Endometrial microvascular endothelial cells (primary cell): ENCODE measurements around the gene RAD51AP2. TPM values are rescaled to one million over a fixed set of nuclear protein-coding genes. Genes with fewer than 3 reads are reported as not detected.
"Not testable (repeated sequence)": the region's sequence is repeated elsewhere in the genome, so short reads cannot be mapped to it uniquely, and the experiment has no call there.

Experiments
- in situ Hi-C: cut with HindIII; loops from 2 replicates; pipeline ENCODE4 v1.10.0; 2017; ENCODE audit warnings: low sequenced_read_pairs, low pct_unique_long_range_greater_than_20kb; ENCODE audit errors: inconsistent ontology term
- total RNA-seq: library from RNA; depleted of rRNA; stranded (reverse); fragments of >200 nt; gene quantifications from one replicate; pipeline ENCODE4 v1.2.3, GENCODE V29; 2015; ENCODE audit errors: inconsistent ontology term

Gene RAD51AP2
- total RNA-seq = not detected

DNA sequence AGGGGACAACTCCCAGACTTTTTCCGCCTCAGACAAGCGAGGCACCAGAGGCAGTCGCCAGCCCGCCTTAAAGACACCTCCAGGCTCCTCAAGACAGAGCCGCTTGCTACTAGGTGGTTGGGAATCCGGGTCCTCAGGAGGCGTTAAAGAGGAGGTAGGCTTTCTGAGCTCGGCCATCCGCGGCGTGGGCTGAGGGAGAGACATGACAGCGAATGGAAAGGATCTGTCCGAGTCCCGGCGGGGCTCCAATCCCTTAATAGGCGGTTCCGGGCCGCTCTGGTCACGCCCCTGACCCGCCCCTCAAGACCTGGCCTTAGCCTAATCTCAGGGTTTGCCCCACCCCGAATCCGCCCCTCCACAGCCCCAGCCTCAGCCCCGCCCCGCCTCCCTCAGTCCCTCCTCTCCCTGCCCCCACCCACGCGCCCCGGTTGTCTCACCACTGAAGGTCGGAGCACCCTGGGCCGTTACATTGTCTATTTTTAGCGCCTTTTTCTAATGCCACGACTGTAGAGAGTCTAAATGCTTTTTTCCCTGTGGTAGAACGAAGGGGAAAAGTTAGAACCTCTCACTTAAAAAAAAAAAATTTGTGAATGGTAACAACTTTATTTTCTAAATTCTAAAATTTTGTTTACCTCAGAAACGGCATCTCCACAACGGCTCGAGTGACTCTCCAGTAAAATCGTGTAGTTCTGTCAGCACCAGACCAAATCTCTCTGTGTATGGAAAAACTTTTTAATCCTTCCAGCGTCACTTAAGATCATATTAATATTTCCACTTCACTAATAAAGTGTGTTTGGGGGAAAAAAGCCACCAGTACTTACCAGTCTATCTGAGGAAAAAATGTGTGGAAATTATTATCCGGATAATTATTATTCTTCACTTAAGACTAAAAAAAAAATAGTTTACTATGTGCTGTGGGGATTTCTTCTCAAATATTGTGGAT is at the start of gene RAD51AP2:
RAD51AP2 (minus strand) TSS at position 229 of the 943 bp plus-strand sequence; CDS start at position 204, 25 bp downstream.
- in situ Hi-C loops = no loop called here

DNA sequence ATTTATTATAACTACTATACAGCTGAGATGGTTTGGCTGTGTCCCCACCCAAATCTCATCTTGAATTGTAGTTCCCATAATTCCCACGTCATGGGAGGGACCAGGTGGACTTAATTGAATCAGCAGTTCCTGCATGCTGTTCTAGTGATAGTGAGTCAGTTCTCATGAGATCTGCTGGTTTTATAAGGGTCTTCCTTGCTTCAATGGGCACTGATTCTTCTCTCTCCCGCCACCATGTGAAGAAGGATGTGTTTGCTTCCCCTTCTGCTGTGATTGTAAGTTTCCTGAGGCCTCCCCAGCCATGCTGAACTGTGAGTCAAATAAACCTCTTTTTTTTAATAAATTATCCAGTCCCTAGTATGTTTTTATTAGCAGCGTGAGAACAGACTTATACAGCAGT is 47.5 kb upstream of the RAD51AP2 start:
- in situ Hi-C loops = not testable (repeated sequence)

DNA sequence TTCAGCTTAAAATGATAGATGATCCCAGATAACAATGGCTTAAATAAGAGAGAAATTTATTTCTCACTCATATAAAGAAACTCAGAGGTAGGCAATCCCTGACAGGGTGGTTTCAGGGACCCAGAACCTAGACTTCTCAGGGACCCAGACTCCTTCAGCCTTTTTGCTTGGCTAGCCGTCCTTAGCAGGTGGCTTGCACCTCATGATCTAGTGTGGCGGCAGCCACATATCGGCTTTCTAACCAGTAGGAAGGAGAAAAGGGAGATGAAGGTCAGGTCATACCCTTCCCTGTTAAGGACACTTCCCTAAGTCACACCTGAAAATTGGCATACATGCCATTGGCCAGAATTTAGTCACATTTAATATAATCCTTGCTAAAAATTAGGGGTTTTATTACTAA is 40.6 kb upstream of the RAD51AP2 start:
- in situ Hi-C loops = no loop called here

DNA sequence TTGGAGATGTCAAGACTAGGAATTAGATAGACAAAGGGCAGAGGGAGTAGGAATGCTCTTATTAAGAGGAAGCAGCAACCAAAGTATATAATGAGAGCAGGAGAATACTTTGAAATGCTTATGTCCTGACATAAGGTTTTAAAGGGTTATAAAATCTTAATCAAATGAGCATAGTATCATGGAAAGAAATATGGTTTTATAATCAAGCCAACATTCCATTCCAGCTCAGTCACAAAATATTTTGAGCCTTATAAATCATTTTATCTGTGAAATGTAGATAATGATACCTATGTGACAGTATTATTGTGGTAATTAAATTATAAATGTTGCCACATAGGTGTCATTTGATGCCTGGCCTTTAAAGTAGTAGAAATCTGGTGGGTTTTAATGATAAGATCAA is 39.8 kb upstream of the RAD51AP2 start:
- in situ Hi-C loops = no loop called here

DNA sequence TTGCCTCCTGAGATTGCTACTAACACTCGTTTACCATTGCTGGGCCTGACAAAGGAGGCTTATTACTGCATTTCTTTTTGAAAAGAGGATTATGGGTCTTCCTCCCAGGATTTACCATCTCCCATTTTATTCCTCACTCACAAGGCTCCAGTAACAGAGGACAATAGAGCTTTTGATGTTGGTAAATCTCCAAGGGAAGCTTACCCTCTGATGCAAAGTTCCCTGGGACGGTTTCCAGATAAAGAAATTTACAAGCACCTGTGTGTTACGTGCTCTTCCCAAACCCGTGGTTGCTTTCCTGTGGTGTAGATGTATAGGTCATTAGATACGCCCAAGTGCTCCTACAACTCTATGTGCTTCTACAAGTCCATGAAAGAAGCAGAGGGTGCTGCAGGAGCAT is 39.4 kb upstream of the RAD51AP2 start:
- in situ Hi-C loops = no loop called here

DNA sequence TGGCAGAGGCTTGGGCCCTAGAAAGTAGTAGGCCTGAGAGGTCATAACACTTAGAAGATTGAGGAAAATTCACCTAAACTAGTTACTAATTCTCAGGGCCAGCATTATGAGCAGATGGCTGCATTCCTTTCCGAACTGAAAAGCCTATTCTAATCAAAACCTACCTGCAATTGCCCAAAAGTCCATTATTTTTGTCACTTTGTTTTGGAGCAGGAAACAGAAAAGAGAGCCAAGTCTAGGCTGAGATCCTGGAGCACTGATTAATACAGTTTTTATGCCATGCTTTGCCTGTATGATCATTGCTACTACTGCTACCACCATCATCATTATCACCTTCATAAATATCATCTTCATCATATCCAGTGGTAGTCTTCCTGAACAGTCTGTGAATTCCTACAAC is 36.9 kb upstream of the RAD51AP2 start:
- in situ Hi-C loops = no loop called here

DNA sequence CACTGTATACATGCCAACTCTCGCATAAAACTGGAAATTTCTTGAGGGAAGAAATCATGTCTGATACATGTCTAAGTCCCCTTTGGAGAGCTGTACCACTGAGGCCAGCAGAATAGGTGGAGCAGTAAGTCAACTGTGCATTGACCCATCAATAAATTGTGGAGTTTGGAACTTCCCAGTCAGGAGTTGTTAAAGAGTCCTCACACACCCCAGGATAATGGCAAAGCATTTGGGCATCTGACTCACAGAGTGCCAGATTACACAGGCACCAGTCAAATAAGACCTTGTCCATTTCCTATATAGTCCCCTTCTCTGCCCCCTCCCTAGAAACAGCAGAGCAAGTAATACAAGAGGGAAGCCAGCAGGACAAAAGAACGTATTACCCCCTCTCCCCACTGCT is 32.7 kb upstream of the RAD51AP2 start:
- in situ Hi-C loops = no loop called here

DNA sequence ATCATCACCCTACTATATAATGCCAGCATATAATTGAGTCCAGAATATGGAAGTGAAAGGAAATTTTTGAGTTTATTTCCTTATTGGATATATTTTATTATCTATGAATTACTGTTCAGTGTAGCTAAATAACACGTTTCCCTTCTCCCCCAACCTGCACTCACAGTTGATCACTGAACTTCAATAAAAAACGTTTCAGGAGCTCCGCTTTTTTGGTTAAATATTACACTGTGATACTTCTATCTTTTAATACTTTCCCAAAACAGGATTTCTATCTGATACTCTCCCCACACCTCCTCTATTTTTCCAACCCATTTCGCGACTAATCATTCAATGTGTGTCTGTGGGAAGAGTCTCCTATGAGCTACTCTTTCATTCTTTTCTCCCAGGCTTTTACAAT is 29.5 kb upstream of the RAD51AP2 start:
- in situ Hi-C loops = no loop called here

DNA sequence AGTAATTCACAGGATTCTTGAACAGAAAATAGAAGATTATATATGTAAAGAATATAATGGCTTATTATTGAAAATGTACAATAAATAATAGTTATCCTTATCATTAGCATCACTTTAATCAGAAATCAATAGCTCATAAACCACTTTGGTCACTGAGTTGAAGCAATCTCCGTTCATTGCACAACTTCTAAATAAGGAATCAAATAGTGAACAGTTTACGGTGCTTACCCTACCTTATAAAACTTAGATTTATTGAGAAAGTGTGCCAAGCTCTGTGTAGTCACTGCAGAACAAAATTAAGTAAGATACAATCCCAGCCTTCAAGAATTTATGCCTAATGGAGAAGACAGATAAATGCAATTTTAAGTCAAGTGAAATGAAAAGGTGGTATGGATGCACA is 29.0 kb upstream of the RAD51AP2 start:
- in situ Hi-C loops = no loop called here

DNA sequence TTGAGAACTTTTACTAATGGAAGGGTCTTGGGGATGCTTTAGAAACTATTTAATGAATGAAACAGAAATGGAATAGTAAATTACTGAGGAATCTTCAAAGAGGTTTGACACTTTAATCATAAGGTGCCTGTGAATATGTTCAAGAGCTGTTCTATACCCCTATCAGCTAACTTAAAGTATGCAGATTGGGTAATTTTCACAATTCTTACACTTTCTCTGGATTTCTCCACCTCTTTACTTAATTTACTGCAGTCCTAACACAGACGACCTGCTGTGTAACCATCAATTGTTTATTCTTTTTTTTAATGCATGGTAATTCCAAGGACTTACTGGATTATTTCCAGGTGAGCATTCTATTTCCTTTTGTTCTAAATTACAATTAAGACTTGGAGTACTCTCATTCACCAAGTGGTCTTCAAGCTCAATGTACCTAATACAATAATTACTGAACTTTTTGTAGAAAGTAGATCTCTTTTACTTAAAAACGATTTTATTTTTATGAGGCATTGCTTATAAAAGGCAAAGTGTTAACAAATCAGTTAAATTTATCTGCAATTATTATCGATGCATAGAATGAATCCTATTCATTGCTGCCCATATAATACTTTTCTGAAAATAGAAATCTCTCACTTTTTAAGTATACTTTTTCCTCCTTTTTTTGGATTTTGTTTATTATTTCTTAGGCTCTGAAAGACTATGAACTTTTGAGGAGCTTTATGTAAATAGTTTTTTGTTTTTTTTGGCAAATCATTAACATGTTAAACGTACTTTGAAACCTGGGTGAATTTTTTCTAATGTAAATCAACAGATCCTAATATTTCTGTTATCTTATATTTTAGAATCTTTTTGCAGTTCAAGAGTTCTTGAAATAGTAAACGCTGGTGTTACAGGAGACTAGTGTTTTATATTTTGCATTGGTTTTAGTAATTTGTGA is 27.7 kb upstream of the RAD51AP2 start:
- in situ Hi-C loops = no loop called here

DNA sequence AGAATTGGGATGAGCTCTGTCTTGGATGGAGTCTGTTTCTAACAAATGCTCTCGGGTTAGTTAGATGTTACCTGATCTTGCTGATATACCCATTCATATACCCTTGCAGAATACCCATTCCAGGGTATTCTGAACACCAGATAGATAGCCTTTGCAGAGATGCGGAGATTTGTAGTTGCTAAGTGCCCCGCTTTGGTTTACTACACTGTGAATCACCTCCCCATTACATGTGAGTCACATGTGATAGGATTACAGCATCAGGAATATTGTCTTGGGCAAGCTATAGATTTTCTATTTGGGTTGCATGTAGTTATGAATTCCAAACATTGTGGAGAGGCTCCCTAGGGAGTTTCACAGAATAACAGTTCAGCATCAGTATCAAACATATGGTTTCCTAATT is 26.0 kb upstream of the RAD51AP2 start:
- in situ Hi-C loops = no loop called here

DNA sequence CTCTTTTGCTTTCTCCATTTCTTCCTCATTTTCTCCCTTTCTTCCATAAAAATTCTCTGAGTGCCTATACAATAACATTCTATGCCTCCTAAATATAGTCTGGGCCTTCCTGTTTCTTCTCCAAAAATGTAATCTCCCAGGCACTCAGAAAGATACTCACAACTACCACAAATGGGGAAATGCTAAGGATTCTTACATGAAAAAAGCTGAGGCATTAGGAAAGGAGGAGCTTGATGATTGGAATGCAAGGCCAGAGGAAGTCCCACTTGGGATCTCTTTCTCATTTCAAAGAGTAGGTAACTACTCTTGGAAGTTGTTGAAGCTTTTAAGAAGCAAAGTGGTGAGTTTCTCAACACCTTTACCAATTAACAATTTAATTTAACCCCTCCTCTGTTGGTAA is 25.6 kb upstream of the RAD51AP2 start:
- in situ Hi-C loops = no loop called here

DNA sequence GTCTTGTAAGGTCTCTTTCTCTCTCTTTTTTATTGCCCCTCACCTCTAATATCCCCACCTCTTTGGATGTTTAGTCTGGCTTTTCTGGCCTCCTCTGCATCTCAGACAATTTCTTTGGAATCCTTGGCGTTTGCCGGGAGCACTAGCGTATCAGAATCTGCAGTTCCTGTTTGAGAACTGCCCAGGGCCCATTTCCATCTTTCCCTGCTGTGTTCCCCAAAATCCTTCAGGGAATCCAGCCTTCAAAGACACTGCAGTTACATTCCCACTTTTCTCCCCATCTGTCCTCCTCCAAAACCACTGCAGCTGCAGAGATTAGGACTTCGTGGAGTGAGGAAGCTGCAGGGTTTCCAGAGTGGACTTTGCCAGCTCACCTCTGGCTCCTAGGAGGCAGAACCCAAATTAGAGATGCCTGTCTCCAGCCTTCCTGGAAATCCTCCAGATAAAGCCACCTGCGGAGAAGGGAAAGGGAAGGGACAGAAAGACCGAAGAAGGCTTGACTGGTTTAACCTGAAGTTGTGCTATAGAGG is 25.0 kb upstream of the RAD51AP2 start:
- in situ Hi-C loops = no loop called here

DNA sequence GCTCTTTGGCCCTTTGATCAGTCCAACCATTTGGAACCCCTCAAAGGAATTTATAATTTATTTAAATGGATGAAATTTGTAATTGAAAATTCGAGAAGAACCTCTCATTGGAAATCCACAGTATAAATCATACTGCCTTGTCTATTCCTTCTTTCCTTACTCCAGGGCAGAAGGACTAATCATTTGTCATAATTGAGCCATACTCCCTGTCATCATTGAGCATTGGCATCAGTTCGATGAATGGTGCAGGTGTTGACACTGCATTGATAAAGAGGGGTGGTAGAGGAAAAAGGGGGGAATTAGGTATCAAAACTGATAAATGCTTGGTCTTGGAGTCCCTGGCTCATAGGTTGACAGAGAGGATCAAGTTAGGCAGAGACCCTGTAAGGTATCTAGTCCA is 24.2 kb upstream of the RAD51AP2 start:
- in situ Hi-C loops = no loop called here

DNA sequence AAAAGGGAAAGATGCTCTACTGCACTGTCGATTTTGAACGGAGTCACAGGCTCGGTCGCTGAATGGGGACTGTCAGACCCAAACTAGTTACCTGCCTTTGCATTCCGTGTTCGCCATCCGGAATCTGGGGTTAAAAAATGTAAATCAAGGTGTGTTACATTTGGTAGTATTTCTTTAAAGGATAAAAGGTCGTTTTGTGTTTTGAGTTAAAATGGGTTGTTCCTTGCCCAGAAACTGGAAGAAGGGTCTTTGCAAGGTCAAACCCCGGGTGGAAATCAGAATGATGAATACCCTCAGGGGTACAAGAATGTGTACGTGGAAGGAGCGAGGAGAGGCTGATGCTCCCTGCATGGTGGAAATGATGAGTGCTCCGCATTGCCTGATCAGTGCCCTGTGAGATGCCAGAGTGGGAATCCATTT is 23.3 kb upstream of the RAD51AP2 start:
- in situ Hi-C loops = no loop called here

DNA sequence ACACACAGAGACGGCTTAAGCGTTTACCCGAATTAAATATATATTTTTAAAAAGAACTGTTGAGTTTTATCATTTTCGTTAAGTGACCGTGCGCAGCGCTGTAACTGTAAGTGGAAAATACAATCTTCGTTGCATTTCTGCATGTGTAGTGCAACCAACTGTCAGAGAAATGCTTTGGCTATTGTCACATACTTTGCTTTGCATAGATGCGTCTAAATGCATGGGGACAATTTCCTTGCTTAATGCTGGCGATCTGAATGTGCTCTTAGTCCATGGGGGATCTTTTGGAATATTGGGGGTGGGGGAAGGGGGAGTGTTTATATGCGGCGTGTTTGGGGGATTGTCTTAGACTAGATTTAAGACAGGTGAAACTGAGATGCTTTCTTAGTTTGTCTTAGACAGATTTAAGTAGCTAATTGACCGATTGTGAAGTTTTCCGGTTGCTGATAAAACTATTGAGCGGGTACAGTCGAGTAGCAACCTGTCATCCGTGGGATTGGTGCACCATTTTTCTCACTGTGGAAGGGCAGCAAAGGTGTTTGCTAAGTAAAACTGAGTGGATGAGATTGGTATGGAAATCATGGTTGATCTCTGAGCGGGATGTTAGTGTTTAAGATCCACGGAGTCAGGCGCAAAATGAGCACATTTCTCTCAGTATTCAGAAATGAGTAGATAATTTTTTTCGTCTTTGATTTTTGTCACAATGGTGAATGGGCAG is 22.7 kb upstream of the RAD51AP2 start:
- in situ Hi-C loops = no loop called here

DNA sequence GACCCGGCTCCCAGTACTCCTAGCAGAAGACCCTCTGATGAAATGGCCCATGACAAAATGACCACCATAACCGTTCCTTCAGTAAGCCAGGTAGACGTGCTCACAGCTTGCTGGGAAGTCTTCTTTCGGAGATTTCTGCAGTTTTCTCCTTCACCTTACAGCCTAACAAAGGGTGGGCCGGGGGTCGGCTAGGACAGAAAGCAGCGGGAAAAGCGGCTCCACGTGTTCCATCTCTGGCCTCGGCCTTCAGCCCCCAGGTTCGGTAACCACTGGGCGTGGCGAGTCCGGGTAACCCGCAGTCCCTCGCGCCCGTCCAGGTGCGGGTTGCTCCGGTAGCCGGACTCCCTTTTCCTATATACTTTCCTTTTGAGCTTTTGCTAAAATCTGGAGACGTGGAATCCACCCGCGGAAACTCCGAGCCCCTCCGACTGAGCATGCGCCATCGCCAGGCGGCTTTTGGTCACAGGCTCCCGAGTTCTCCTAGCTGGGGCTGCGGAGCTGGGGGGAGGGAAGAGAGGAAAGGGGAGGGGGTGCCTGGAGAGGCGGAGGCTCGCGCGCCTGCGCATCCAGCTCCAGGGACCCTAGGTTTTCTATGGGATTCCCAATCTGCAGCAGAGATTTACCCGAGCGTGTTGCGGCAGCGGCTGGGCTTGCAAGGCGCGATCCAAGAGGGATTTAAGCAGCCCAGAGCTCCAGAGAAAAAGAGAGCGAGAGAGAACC is 22.0 kb upstream of the RAD51AP2 start, which contains the start of gene VSNL1:
VSNL1 (plus strand) TSS at position 604 of the 720 bp plus-strand sequence. CDS start 51,379 bp downstream, outside the sequence.
- in situ Hi-C loops = no loop called here

DNA sequence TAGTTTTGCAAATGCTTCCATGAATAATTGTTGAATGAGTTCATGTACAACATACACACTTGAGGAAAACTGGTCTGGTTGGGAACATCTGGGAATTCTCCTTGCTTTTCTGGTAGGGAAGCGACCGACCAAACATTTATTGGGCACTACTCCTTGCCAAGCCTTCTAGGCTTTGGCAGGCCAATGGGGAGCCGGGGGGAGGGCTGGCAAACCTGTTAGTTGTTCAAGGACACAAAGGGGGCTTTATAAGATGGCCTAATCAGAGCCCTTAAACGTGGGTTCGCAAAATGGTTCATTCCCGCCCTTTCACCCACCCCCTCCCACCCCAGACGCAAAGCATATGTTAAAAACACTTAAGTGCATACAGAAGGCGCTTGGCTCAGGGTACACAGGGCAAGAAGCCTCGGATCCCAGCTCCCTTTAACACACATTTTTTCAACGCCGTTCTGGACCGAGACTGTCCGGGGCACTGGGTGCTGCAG is 21.4 kb upstream of the RAD51AP2 start:
- in situ Hi-C loops = no loop called here
